ENCODE results near the gene RAPGEF1. TPM values are rescaled to one million over a fixed set of nuclear protein-coding genes. Genes with fewer than 3 reads are reported as not detected.

RAPGEF1 gene
- total RNA-seq, 1 experiment from 2014 or later: 61.5 TPM

GRCh38 chr9:131635285-131635684 lies 104.6 kb downstream of the RAPGEF1 start:
- BruUV-seq (replicated peaks): no TSS peak
- H3K4me1 ChIP-seq (ENCODE audit: insufficient read depth, low read length, poor library complexity, severe bottlenecking): peaks cover 7% of the 10 kb centered on the region
- ChIA-PET CTCF (no interaction called here), POLR2A (ENCODE audit: low non-redundant PET) (no interaction called here)
- no peak overlapping the region for H3K27ac ChIP-seq (ENCODE audit: low read depth, low read length, poor library complexity, severe bottlenecking)
- H3K27me3 ChIP-seq (replicated peaks; ENCODE audit: insufficient read depth, low read depth, low read length, poor library complexity): no peaks in the 10 kb centered on the region
- no peaks in the 10 kb centered on the region for H3K36me3 ChIP-seq (ENCODE audit: insufficient read depth, low read length, poor library complexity, severe bottlenecking)
- H3K4me3 ChIP-seq (ENCODE audit: low read depth, low read length, poor library complexity, severe bottlenecking): no peak overlapping the region
- DNase-seq (ENCODE audit: low spot score): peak; percentile 81
- H3K9me3 ChIP-seq (ENCODE audit: low read depth, low read length, poor library complexity, severe bottlenecking): no peaks in the 10 kb centered on the region
- intact Hi-C loops (cut with micrococcal nuclease; ENCODE audit: unreplicated experiment): no loop called here
- TF ChIP-seq CTCF (conservative IDR thresholded peaks at IDR 0.05; ENCODE audit: low read depth, low read length): no peak
- TF ChIP-seq EZH2 (IDR thresholded peaks at IDR 0.05; ENCODE audit: borderline replicate concordance, low read depth, low read length, poor library complexity, severe bottlenecking): no peak

GRCh38 chr9:131633491-131634031 lies 106.3 kb downstream of the RAPGEF1 start:
- H3K27ac ChIP-seq (ENCODE audit: low read depth, low read length, poor library complexity, severe bottlenecking): no peak overlapping the region
- no peak for TF ChIP-seq EZH2 (IDR thresholded peaks at IDR 0.05; ENCODE audit: borderline replicate concordance, low read depth, low read length, poor library complexity, severe bottlenecking)
- TF ChIP-seq CTCF (conservative IDR thresholded peaks at IDR 0.05; ENCODE audit: low read depth, low read length): no peak
- no peaks in the 10 kb centered on the region for H3K9me3 ChIP-seq (ENCODE audit: low read depth, low read length, poor library complexity, severe bottlenecking)
- intact Hi-C loops (cut with micrococcal nuclease; ENCODE audit: unreplicated experiment): no loop called here
- CTCF ChIA-PET: no interaction called here
- H3K4me1 ChIP-seq (ENCODE audit: insufficient read depth, low read length, poor library complexity, severe bottlenecking): peaks cover 6% of the 10 kb centered on the region
- no peak overlapping the region for H3K4me3 ChIP-seq (ENCODE audit: low read depth, low read length, poor library complexity, severe bottlenecking)
- BruUV-seq (replicated peaks): no TSS peak
- POLR2A ChIA-PET (ENCODE audit: low non-redundant PET): no interaction called here
- H3K36me3 ChIP-seq (ENCODE audit: insufficient read depth, low read length, poor library complexity, severe bottlenecking): no peaks in the 10 kb centered on the region
- peak; percentile 14 for DNase-seq (ENCODE audit: low spot score)
- H3K27me3 ChIP-seq (replicated peaks; ENCODE audit: insufficient read depth, low read depth, low read length, poor library complexity): no peaks in the 10 kb centered on the region

GRCh38 chr9:131631306-131631705 lies 108.6 kb downstream of the RAPGEF1 start:
- Histone ChIP-seq H3K4me1 (ENCODE audit: insufficient read depth, low read length, poor library complexity, severe bottlenecking) (peaks cover 6% of the 10 kb centered on the region), H3K36me3 (ENCODE audit: insufficient read depth, low read length, poor library complexity, severe bottlenecking) (no peaks in the 10 kb centered on the region), H3K27ac (ENCODE audit: low read depth, low read length, poor library complexity, severe bottlenecking) (no peak overlapping the region), H3K27me3 (replicated peaks; ENCODE audit: insufficient read depth, low read depth, low read length, poor library complexity) (no peaks in the 10 kb centered on the region), H3K9me3 (ENCODE audit: low read depth, low read length, poor library complexity, severe bottlenecking) (no peaks in the 10 kb centered on the region), H3K4me3 (ENCODE audit: low read depth, low read length, poor library complexity, severe bottlenecking) (no peak overlapping the region)
- DNase-seq (ENCODE audit: low spot score): no peak
- no TSS peak for BruUV-seq (replicated peaks)
- intact Hi-C loops (cut with micrococcal nuclease; ENCODE audit: unreplicated experiment): no loop called here
- no peak for TF ChIP-seq EZH2 (IDR thresholded peaks at IDR 0.05; ENCODE audit: borderline replicate concordance, low read depth, low read length, poor library complexity, severe bottlenecking)
- no peak for TF ChIP-seq CTCF (conservative IDR thresholded peaks at IDR 0.05; ENCODE audit: low read depth, low read length)
- ChIA-PET CTCF (no interaction called here), POLR2A (ENCODE audit: low non-redundant PET) (no interaction called here)

All from A673 (cell line).